NB4 (cell line): ENCODE data around the gene LSM3.

ENCODE experiments used
- DNase-seq: peaks from one replicate; pipeline ENCODE4 v3.0.0; 2010; ENCODE audit warnings: low read depth
- H3K4me3 ChIP-seq: one replicate; pipeline ENCODE4 v1.5.1; 2011; ENCODE audit warnings: mild to moderate bottlenecking, low read depth, low read length, moderate library complexity
- MYC ChIP-seq: IDR thresholded peaks from 2 replicates; pipeline ENCODE4 v1.6.1; 2011; ENCODE audit warnings: low read depth, low read length
- POLR2A ChIP-seq: IDR thresholded peaks from 2 replicates; pipeline ENCODE4 v1.6.1; 2011; ENCODE audit warnings: mild to moderate bottlenecking; ENCODE audit not compliant: insufficient read length; ENCODE audit errors: extremely low read depth
- TF ChIP-seq, protein P1 (sequence below): IDR thresholded peaks from 2 replicates; pipeline ENCODE4 v1.6.1; 2011; ENCODE audit warnings: low read depth, low read length
- TF ChIP-seq, protein P2 (sequence below): IDR thresholded peaks from one replicate; pipeline ENCODE4 v1.5.1; 2012; ENCODE audit warnings: low read depth, low read length

The LSM3 gene

DNA sequence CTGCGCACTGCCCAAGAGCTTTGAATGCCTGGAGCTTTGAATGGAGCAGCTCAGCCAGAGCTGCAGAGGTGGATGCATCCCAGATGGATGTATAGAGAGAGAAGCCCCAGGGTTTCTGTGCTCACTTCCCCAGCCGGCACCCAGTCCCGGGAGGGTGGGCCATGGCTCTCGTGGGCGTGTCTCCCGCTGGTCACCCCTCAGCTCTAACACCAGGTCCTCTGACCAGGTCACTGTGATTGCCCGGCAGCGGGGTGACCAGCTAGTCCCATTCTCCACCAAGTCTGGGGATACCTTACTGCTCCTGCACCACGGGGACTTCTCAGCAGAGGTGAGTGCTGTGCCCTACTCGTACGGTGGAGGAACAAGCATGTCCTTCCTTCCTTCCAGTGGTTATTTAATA, 43.0 kb upstream of the LSM3 start:
- TF ChIP-seq, protein P1, sequence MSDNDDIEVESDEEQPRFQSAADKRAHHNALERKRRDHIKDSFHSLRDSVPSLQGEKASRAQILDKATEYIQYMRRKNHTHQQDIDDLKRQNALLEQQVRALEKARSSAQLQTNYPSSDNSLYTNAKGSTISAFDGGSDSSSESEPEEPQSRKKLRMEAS: no peak
- TF ChIP-seq MYC (no peak), POLR2A (no peak)
- TF ChIP-seq, protein P2, sequence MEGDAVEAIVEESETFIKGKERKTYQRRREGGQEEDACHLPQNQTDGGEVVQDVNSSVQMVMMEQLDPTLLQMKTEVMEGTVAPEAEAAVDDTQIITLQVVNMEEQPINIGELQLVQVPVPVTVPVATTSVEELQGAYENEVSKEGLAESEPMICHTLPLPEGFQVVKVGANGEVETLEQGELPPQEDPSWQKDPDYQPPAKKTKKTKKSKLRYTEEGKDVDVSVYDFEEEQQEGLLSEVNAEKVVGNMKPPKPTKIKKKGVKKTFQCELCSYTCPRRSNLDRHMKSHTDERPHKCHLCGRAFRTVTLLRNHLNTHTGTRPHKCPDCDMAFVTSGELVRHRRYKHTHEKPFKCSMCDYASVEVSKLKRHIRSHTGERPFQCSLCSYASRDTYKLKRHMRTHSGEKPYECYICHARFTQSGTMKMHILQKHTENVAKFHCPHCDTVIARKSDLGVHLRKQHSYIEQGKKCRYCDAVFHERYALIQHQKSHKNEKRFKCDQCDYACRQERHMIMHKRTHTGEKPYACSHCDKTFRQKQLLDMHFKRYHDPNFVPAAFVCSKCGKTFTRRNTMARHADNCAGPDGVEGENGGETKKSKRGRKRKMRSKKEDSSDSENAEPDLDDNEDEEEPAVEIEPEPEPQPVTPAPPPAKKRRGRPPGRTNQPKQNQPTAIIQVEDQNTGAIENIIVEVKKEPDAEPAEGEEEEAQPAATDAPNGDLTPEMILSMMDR: no peak
- no peak for DNase-seq
- no peak overlapping the region for H3K4me3 ChIP-seq

- no peak for TF ChIP-seq MYC
- TF ChIP-seq, protein P1: no peak
- TF ChIP-seq POLR2A: no peak
- TF ChIP-seq, protein P2: no peak
- DNase-seq: no peak
- H3K4me3 ChIP-seq: no peak overlapping the region
These were observed 41.6 kb upstream of the LSM3 start for GRCh38 chr3:14137004-14137403.

DNA sequence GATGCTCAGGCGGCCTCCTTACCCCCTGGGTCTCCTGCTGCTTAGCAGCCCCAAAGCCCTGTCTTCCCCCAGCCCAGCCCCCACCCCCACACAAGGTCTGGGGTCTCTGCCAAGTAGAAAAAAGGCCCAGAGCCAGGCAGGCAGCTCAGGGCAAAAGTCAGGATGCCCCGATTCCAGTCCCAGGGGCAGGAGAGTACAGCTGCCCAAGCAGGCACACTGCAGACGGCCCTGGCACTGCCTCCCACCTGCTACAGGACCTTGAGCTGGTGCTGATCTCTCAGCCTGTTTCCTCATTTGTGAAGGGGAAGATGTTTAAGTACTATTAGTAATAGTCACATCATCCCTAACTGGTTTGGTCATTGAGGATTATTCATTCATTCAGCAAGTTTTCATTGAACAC, 41.2 kb upstream of the LSM3 start:
- H3K4me3 ChIP-seq: no peak overlapping the region
- TF ChIP-seq, protein P1: no peak
- TF ChIP-seq MYC (no peak), POLR2A (no peak)
- TF ChIP-seq, protein P2: no peak
- no peak for DNase-seq

DNA sequence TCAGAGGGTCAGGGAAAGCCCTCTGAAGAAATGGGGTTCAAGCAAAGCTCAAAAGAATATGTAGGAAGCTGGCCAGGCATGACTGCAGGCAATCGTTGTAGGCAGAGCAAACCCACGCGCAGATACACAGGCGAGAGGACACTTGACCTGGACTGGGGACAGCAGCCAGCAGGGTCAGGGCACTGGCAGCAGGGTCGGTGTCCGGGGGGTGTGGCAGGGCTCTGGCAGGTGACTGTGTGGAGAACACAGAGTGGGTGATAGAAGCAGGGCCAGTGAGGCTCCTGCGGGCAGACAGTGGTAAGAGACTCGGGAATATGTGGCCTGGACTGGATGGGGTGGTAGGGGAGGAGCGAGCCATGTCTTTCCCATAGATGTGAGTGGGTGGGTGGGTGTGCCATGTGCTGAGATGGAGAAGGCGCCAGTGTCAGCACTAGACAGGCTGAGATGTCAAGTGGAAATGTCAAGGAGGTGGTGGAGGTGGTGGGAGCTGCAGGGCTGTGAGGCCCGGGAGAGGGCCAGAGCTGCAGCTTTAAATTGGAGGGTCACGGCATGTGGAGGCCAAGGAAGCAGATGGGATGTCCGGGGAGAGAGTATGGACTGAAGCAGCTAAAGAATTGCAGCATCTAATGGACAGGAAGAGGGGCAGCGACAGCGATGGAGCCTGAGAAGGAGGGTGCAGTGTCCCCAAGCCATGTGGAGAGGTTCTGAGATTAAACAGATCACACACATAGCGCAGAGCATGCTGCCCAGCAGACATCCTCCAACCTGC, 40.3 kb upstream of the LSM3 start:
- TF ChIP-seq, protein P1: no peak
- no peak for TF ChIP-seq POLR2A
- DNase-seq: no peak
- no peak overlapping the region for H3K4me3 ChIP-seq

DNA sequence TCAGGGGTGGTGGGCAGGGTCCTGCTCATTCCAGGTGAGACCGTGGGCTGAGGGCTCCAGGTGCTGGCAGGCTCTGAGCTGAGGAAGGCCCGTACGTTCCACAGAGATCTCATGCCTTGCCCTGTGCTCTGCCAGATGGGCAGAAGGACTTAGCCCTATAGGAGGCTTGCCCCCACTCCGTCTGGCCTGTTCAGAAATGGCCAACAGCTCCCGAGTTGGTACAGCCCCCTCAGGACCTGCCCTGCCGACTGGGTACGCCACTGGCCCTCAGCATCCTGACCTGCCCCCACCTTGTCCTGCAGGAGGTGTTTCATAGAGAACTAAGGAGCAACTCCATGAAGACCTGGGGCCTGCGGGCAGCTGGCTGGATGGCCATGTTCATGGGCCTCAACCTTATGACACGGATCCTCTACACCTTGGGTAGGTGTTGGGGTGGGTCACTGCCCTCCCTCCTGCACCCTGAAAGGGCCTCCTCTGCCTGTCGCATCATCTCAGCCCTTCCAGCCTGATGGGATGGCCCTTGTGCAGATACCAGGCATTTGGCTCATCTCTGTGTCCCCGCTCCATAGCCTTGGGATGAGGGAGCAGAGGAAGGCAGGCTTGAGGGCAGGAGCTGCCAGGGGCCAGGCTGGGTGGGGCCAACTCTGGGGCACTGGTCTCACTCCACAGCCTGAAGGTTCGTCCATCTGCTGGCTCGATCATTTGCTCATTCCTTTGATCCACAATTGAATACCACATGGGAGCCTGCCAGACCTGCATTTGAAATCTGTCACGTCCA, 39.5 kb upstream of the LSM3 start:
- H3K4me3 ChIP-seq: no peak overlapping the region
- DNase-seq: no peak
- no peak for TF ChIP-seq POLR2A
- TF ChIP-seq, protein P1: no peak
- TF ChIP-seq, protein P2: no peak
- no peak for TF ChIP-seq MYC

DNA sequence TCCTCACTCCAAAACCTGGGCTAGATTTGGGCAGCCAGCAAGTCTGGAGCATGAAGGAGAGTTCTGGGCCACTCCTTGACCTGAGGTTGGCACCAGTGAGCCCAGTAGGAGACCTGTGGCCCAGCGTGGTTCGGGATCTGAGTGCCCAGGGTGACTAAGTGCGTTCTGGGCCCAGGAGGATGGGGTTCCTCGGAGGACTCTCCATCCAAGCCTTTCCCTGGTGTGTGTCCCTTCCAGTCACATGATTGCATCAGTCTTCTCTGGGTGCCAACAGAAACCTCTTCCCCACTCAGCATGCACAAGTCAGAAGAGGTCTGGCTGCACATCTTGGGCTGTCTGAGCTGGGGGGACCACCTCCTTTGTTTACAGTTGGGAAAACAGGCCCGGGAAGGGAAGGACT, 38.8 kb upstream of the LSM3 start:
- no peak overlapping the region for H3K4me3 ChIP-seq
- no peak for TF ChIP-seq MYC
- no peak for TF ChIP-seq POLR2A
- TF ChIP-seq, protein P2: no peak
- TF ChIP-seq, protein P1: no peak
- no peak for DNase-seq
